GM21447 (cell line): ENCODE data around the gene DGCR6.
A peak's percentile ranks its signal among the peaks of the same experiment; 100 is the strongest.
"Not testable (repeated sequence)": the region's sequence is repeated elsewhere in the genome, so short reads cannot be mapped to it uniquely, and the experiment has no call there.

Experiments used
- ATAC-seq: cut with Tn5 transposase; IDR thresholded peaks from one replicate; pipeline ENCODE4 v1.9.1; 2021; ENCODE audit not compliant: unreplicated experiment

The DGCR6 gene

GRCh38 chr22:18905540-18906409 lies at the start of gene DGCR6:
Gene DGCR6 (plus strand): TSS chr22:18906320. CDS start chr22:18906375, 55 bp downstream.
- peak; percentile 73 for ATAC-seq

GRCh38 chr22:18859314-18859713 lies 46.8 kb upstream of the DGCR6 start:
- not testable (repeated sequence) for ATAC-seq

GRCh38 chr22:18881260-18881659 lies 24.9 kb upstream of the DGCR6 start:
- not testable (repeated sequence) for ATAC-seq

GRCh38 chr22:18884465-18884864 lies 21.7 kb upstream of the DGCR6 start:
- not testable (repeated sequence) for ATAC-seq

GRCh38 chr22:18888115-18888514 lies 18.0 kb upstream of the DGCR6 start:
- no peak for ATAC-seq

- ATAC-seq = peak; percentile 63
These were observed 15.5 kb upstream of the DGCR6 start for GRCh38 chr22:18890510-18891192.

- not testable (repeated sequence) for ATAC-seq
These were observed 12.3 kb upstream of the DGCR6 start for GRCh38 chr22:18893775-18894174.

GRCh38 chr22:18896037-18896657 lies 10.0 kb upstream of the DGCR6 start:
- ATAC-seq = not testable (repeated sequence)

- not testable (repeated sequence) for ATAC-seq
These were observed 258 bp downstream of the DGCR6 start for GRCh38 chr22:18906410-18906745.

GRCh38 chr22:18906896-18907295 lies 776 bp downstream of the DGCR6 start:
- ATAC-seq = no peak

GRCh38 chr22:18909556-18909955 lies 3.4 kb downstream of the DGCR6 start:
- ATAC-seq = no peak

- not testable (repeated sequence) for ATAC-seq
These were observed 5.4 kb downstream of the DGCR6 start for GRCh38 chr22:18911535-18911934.

GRCh38 chr22:18912264-18912946 lies 6.3 kb downstream of the DGCR6 start:
- ATAC-seq = not testable (repeated sequence)

- not testable (repeated sequence) for ATAC-seq
These were observed 8.4 kb downstream of the DGCR6 start for GRCh38 chr22:18914558-18914957.

GRCh38 chr22:18915550-18915949 lies 9.4 kb downstream of the DGCR6 start:
- ATAC-seq = not testable (repeated sequence)

GRCh38 chr22:18917818-18918217 lies 11.7 kb downstream of the DGCR6 start:
- ATAC-seq = not testable (repeated sequence)

GRCh38 chr22:18920257-18920902 lies 14.3 kb downstream of the DGCR6 start:
- not testable (repeated sequence) for ATAC-seq

- no peak for ATAC-seq
These were observed 19.4 kb downstream of the DGCR6 start for GRCh38 chr22:18925368-18926064.

GRCh38 chr22:18927020-18927419 lies 20.9 kb downstream of the DGCR6 start:
- ATAC-seq = no peak

- no peak for ATAC-seq
These were observed 21.5 kb downstream of the DGCR6 start for GRCh38 chr22:18927573-18927972.
